HepG2 (cell line): ENCODE results near the gene COL18A1. TPM values are rescaled to one million over a fixed set of nuclear protein-coding genes. Genes with fewer than 3 reads are reported as not detected.

Experiments used
- ELF1 ChIP-seq: sonication (generic); formaldehyde crosslinking; IDR thresholded peaks from 2 replicates; pipeline ENCODE4 v1.4.0; 2020; ENCODE audit warnings: missing genetic modification reagents
- FLYWCH1 ChIP-seq: sonication (generic); formaldehyde crosslinking; IDR thresholded peaks from 2 replicates; pipeline ENCODE4 v1.8.1; 2023; ENCODE audit warnings: mild to moderate bottlenecking, missing genetic modification reagents
- FOXJ3 ChIP-seq: sonication (generic); formaldehyde crosslinking; IDR thresholded peaks from 2 replicates; pipeline ENCODE4 v1.4.0; 2020; ENCODE audit warnings: missing genetic modification reagents, mild to moderate bottlenecking, borderline replicate concordance
- PRDM4 ChIP-seq: sonication (generic); formaldehyde crosslinking; IDR thresholded peaks from 2 replicates; pipeline ENCODE4 v1.9.0; 2021; ENCODE audit warnings: missing genetic modification reagents, borderline replicate concordance
- REL ChIP-seq: sonication (generic); formaldehyde crosslinking; conservative IDR thresholded peaks from 2 replicates; pipeline ENCODE4 v1.8.0; 2022; ENCODE audit warnings: mild to moderate bottlenecking, missing genetic modification reagents, moderate library complexity
- XRCC5 ChIP-seq: fragments of 200-400 bp; formaldehyde crosslinking; optimal IDR thresholded peaks from 2 replicates; pipeline ENCODE3; 2017; ENCODE audit warnings: mild to moderate bottlenecking, low read length
- ZNF251 ChIP-seq: sonication (generic); formaldehyde crosslinking; IDR thresholded peaks from 2 replicates; pipeline ENCODE4 v1.9.0; 2021; ENCODE audit warnings: mild to moderate bottlenecking, missing genetic modification reagents
- ZNF280D ChIP-seq: sonication (generic); formaldehyde crosslinking; IDR thresholded peaks from 2 replicates; pipeline ENCODE4 v1.5.1; 2020; ENCODE audit warnings: mild to moderate bottlenecking, missing genetic modification reagents
- ZNF281 ChIP-seq: sonication (generic); formaldehyde crosslinking; IDR thresholded peaks from 2 replicates; pipeline ENCODE4 v1.4.0; 2020; ENCODE audit warnings: missing genetic modification reagents, borderline replicate concordance
- ZNF646 ChIP-seq: sonication (generic); formaldehyde crosslinking; IDR thresholded peaks from 2 replicates; pipeline ENCODE4 v1.9.0; 2021; ENCODE audit warnings: mild to moderate bottlenecking, missing genetic modification reagents
- ZNF766 ChIP-seq: sonication (generic); formaldehyde crosslinking; IDR thresholded peaks from 2 replicates; pipeline ENCODE4 v1.5.0; 2020; ENCODE audit warnings: missing genetic modification reagents, borderline replicate concordance
- ZNF816 ChIP-seq: sonication (generic); formaldehyde crosslinking; IDR thresholded peaks from 2 replicates; pipeline ENCODE4 v1.8.0; 2022; ENCODE audit warnings: missing genetic modification reagents, mild to moderate bottlenecking, borderline replicate concordance
- polyA plus RNA-seq, 8 experiments: library from polyadenylated mRNA; depleted of rRNA in 3 of 8; stranded (reverse) in 7 of 8; unstranded in 1 of 8; fragments of >200 nt; fragmentation: Illumina TruSeq in 4 of 8; extraction: Trizol in 4 of 8; gene quantifications; 2 replicates each; pipeline versions ENCODE4 v1.2.1 to v1.2.3, GENCODE V29; 2011 to 2016; ENCODE audit warnings: low read depth in 4 of 8, missing spikeins in 1 of 8, mixed read lengths in 1 of 8; ENCODE audit not compliant: insufficient read depth in 1 of 8
- total RNA-seq, 5 experiments: library from RNA; depleted of rRNA; stranded (reverse); fragments of >200 nt; fragmentation: Illumina TruSeq; extraction: Trizol; gene quantifications; 2 replicates each; pipeline ENCODE4 v1.2.3, GENCODE V29; 2016; ENCODE audit warnings: low read depth in 1 of 5

Gene COL18A1
- total and polyA plus RNA-seq, 2 of the 13 experiments (the other 11 are each of a cell fraction or from before 2014, with no cell fraction given), result 79.0 to 102 TPM

GRCh38 chr21:45471525-45472221, 66.7 kb downstream of the COL18A1 start (continued):
- TF ChIP-seq ZNF646 (CRISPR knock-in tag) (no peak; the same call in 1 of the 2 replicates), PRDM4 (CRISPR knock-in tag) (no peak), ELF1 (CRISPR knock-in tag) (peak; percentile 38; the same call in 1 of the 2 replicates), XRCC5 (peak; percentile 13), FOXJ3 (peak; percentile 90; the same call in 1 of the 2 replicates), ZNF251 (CRISPR knock-in tag) (no peak), ZNF280D (CRISPR knock-in tag) (0 out of 2 replicates have a peak, but pooled peaks have one; percentile 52), ZNF281 (CRISPR knock-in tag) (peak; percentile 88), ZNF816 (peak; percentile 70; the same call in 1 of the 2 replicates), ZNF766 (CRISPR knock-in tag) (0 out of 2 replicates have a peak, but pooled peaks have one; percentile 47), REL (CRISPR knock-in tag) (no peak; the same call in 1 of the 2 replicates), FLYWCH1 (no peak)
